DND-41 (cell line): ENCODE results near the gene WIPF3.
A peak's percentile ranks its signal among the peaks of the same experiment; 100 is the strongest.

Experiments
- ATAC-seq: fragments of 200-7000 bp; cut with Tn5 transposase; 3 replicates; pipeline ENCODE4 v1.9.1; 2021; ENCODE audit warnings: low read depth; ENCODE audit not compliant: insufficient read depth
- DNase-seq: peaks from one replicate; pipeline ENCODE4 v3.0.0-alpha.2; 2020
- H2AFZ ChIP-seq: 2 replicates; pipeline ENCODE4 v1.6.0; 2012; ENCODE audit warnings: low read depth, low read length
- H3K27ac ChIP-seq: 2 replicates; pipeline ENCODE4 v1.5.1; 2012; ENCODE audit warnings: low read length, inconsistent platforms
- H3K27me3 ChIP-seq: fragments of 200-600 bp; sonication (generic); 2 replicates; pipeline ENCODE4 v1.6.0; 2012; ENCODE audit warnings: low read length, mild to moderate bottlenecking, inconsistent platforms; ENCODE audit not compliant: insufficient read depth, poor library complexity
- H3K36me3 ChIP-seq: 2 replicates; pipeline ENCODE4 v1.5.1; 2012; ENCODE audit warnings: low read length, inconsistent platforms; ENCODE audit not compliant: insufficient read depth
- H3K4me1 ChIP-seq: 2 replicates; pipeline ENCODE4 v1.5.1; 2012; ENCODE audit warnings: mild to moderate bottlenecking, low read length; ENCODE audit not compliant: insufficient read depth
- H3K4me2 ChIP-seq: 2 replicates; pipeline ENCODE4 v1.6.0; 2012; ENCODE audit warnings: mild to moderate bottlenecking, moderate library complexity, low read length, inconsistent platforms; ENCODE audit not compliant: insufficient read depth
- H3K4me3 ChIP-seq, 2 experiments: fragments of 200-600 bp in 1 of 2; shearing (Covaris generic) in 1 of 2; 2 replicates each; pipeline ENCODE4 v1.5.1; 2012 to 2016; ENCODE audit warnings: inconsistent platforms in 2 of 2, low read length in 2 of 2, mild to moderate bottlenecking in 2 of 2, low read depth in 1 of 2, moderate library complexity in 1 of 2
- H3K79me2 ChIP-seq: 2 replicates; pipeline ENCODE4 v1.6.0; 2012; ENCODE audit warnings: low read length, inconsistent platforms; ENCODE audit not compliant: insufficient read depth
- H3K9ac ChIP-seq: 2 replicates; pipeline ENCODE4 v1.6.0; 2012; ENCODE audit warnings: low read depth, mild to moderate bottlenecking, inconsistent platforms, low read length, moderate library complexity
- H3K9me3 ChIP-seq: 2 replicates; pipeline ENCODE4 v1.5.1; 2012; ENCODE audit warnings: low read length, moderate library complexity, mild to moderate bottlenecking, inconsistent platforms; ENCODE audit not compliant: insufficient read depth, severe bottlenecking
- H4K20me1 ChIP-seq: 2 replicates; pipeline ENCODE4 v1.6.0; 2012; ENCODE audit warnings: low read length; ENCODE audit not compliant: insufficient read depth
- CTCF ChIP-seq: IDR thresholded peaks from 2 replicates; pipeline ENCODE4 v1.5.1; 2012; ENCODE audit warnings: borderline replicate concordance, low read length, moderate library complexity, mild to moderate bottlenecking; ENCODE audit not compliant: poor library complexity, severe bottlenecking; ENCODE audit errors: extremely low read depth
- EZH2 ChIP-seq: IDR thresholded peaks from 3 replicates; pipeline ENCODE4 v1.6.1; 2012; ENCODE audit warnings: borderline replicate concordance, low read depth, mild to moderate bottlenecking, moderate library complexity, low read length, inconsistent platforms; ENCODE audit not compliant: severe bottlenecking

Gene WIPF3

GRCh38 chr7:29878081-29878688 is 71.9 kb downstream of the WIPF3 start:
- peak; percentile 20 for DNase-seq
- Histone ChIP-seq H3K9me3 (no peaks in the 10 kb centered on the region), H3K27ac (no peak overlapping the region), H4K20me1 (no peaks in the 10 kb centered on the region), H2AFZ (no peak overlapping the region), H3K9ac (no peak overlapping the region), H3K79me2 (no peaks in the 10 kb centered on the region), H3K4me2 (no peak overlapping the region), H3K4me3 (no peak overlapping the region), H3K36me3 (no peaks in the 10 kb centered on the region), H3K27me3 (peaks cover 10% of the 10 kb centered on the region), H3K4me1 (no peaks in the 10 kb centered on the region)
- peak; percentile 48; the same call in 1 of the 3 replicates for ATAC-seq
- no peak for TF ChIP-seq EZH2
- TF ChIP-seq CTCF = peak; percentile 61

- Histone ChIP-seq H3K27me3 (peaks cover 10% of the 10 kb centered on the region), H3K9ac (no peak overlapping the region), H3K27ac (no peak overlapping the region), H3K4me1 (no peaks in the 10 kb centered on the region), H3K9me3 (no peaks in the 10 kb centered on the region), H2AFZ (no peak overlapping the region), H3K36me3 (no peaks in the 10 kb centered on the region), H3K4me2 (no peak overlapping the region), H4K20me1 (no peaks in the 10 kb centered on the region), H3K79me2 (no peaks in the 10 kb centered on the region), H3K4me3 (no peak overlapping the region)
- DNase-seq (no peak), ATAC-seq (no peak)
- TF ChIP-seq EZH2 = no peak
- TF ChIP-seq CTCF = no peak
Measured at GRCh38 chr7:29879609-29880008, 73.3 kb downstream of the WIPF3 start.

- ATAC-seq (no peak), DNase-seq (no peak)
- no peaks in the 10 kb centered on the region for H3K9me3 ChIP-seq
- no peak overlapping the region for H3K4me3 ChIP-seq
- no peak overlapping the region for H3K4me2 ChIP-seq
- no peaks in the 10 kb centered on the region for H3K79me2 ChIP-seq
- no peaks in the 10 kb centered on the region for H3K4me1 ChIP-seq
- H3K27ac ChIP-seq = no peak overlapping the region
- no peak overlapping the region for H3K9ac ChIP-seq
- H3K27me3 ChIP-seq = peaks cover 6% of the 10 kb centered on the region
- H4K20me1 ChIP-seq = no peaks in the 10 kb centered on the region
- no peak overlapping the region for H2AFZ ChIP-seq
- H3K36me3 ChIP-seq = no peaks in the 10 kb centered on the region
- no peak for TF ChIP-seq EZH2
- no peak for TF ChIP-seq CTCF
Measured at GRCh38 chr7:29881724-29882123, 75.4 kb downstream of the WIPF3 start.

GRCh38 chr7:29882481-29882880 is 76.2 kb downstream of the WIPF3 start:
- no peak for TF ChIP-seq EZH2
- TF ChIP-seq CTCF = no peak

More at GRCh38 chr7:29882481-29882880, 76.2 kb downstream of the WIPF3 start:
- Histone ChIP-seq H3K27ac (no peak overlapping the region), H3K4me2 (no peak overlapping the region), H3K9ac (no peak overlapping the region), H3K79me2 (no peaks in the 10 kb centered on the region), H3K9me3 (no peaks in the 10 kb centered on the region), H3K27me3 (peaks cover 8% of the 10 kb centered on the region), H3K4me3 (no peak overlapping the region), H2AFZ (no peak overlapping the region), H3K4me1 (no peaks in the 10 kb centered on the region), H4K20me1 (no peaks in the 10 kb centered on the region), H3K36me3 (no peaks in the 10 kb centered on the region)
- no peak for ATAC-seq
- no peak for DNase-seq
